WTC11 (cell line): Measurements from ENCODE around the gene CA5A.
"Not testable (repeated sequence)": the region's sequence is repeated elsewhere in the genome, so short reads cannot be mapped to it uniquely, and the experiment has no call there.

Experiments
- CREM ChIP-seq: sonication (generic); formaldehyde crosslinking; IDR thresholded peaks from 2 replicates; pipeline ENCODE4 v1.8.1; 2022; ENCODE audit warnings: mild to moderate bottlenecking, missing genetic modification reagents, moderate library complexity
- NR1H2 ChIP-seq: sonication (generic); formaldehyde crosslinking; IDR thresholded peaks from 2 replicates; pipeline ENCODE4 v1.9.0; 2021; ENCODE audit warnings: mild to moderate bottlenecking, moderate library complexity, missing genetic modification reagents
- NR3C1 ChIP-seq: sonication (generic); formaldehyde crosslinking; conservative IDR thresholded peaks from 2 replicates; pipeline ENCODE4 v1.8.1; 2023; ENCODE audit warnings: low read depth, mild to moderate bottlenecking, missing genetic modification reagents
- TEAD4 ChIP-seq: sonication (generic); formaldehyde crosslinking; IDR thresholded peaks from 2 replicates; pipeline ENCODE4 v1.8.0; 2022; ENCODE audit warnings: mild to moderate bottlenecking, missing genetic modification reagents
- ZNF219 ChIP-seq: sonication (generic); formaldehyde crosslinking; IDR thresholded peaks from 2 replicates; pipeline ENCODE4 v1.8.0; 2023; ENCODE audit warnings: missing genetic modification reagents, mild to moderate bottlenecking, borderline replicate concordance
- ZNF416 ChIP-seq: fragments of 250-450 bp; sonication (Bioruptor Pico); IDR thresholded peaks from 2 replicates; pipeline ENCODE4 v1.9.0; 2021; ENCODE audit warnings: mild to moderate bottlenecking, inconsistent platforms
- TF ChIP-seq, protein P1 (sequence below): fragments of 200-600 bp; IDR thresholded peaks from 2 replicates; pipeline ENCODE4 v1.8.0; 2022; ENCODE audit warnings: antibody characterized with exemption
- TF ChIP-seq, protein P2 (sequence below): sonication (generic); formaldehyde crosslinking; IDR thresholded peaks from 2 replicates; pipeline ENCODE4 v1.8.1; 2023; ENCODE audit warnings: mild to moderate bottlenecking, missing genetic modification reagents
- TF ChIP-seq, protein P3 (sequence below): sonication (generic); formaldehyde crosslinking; IDR thresholded peaks from 2 replicates; pipeline ENCODE4 v1.8.0; 2022; ENCODE audit warnings: mild to moderate bottlenecking, missing genetic modification reagents

DNA sequence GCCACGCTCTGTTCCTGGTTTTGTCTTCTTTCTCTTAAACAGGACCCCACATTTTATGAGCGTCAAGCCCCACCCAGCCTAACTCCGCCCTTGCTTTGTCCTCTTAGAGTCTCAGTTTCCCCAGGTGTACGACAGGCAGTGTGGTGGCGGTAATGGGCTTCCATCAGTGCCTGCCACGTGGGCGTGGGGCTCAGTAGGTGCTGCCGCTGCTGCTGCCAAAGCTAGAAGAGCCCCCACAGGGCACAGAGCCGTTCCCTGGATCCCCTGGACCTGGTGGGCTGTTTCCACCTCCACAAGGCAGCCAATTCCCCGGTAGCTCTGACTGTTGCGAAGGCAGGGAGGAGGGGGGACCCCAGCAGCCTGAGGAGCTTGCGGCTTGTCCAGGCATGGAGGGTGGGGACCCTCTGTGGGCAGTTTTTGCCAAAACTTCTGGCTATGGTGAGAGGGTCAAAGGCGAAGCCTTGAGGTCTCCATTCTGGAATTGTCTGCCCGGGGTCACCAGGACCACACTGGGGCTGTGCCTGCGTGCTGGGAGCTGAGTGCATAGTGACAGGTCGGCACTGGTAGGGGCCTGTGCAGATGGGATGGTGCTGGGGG is 39.3 kb downstream of the CA5A start:
- not testable (repeated sequence) for TF ChIP-seq ZNF219, ZNF416, CREM, NR1H2, TEAD4, NR3C1 (CRISPR knock-in tag)
- TF ChIP-seq, protein P1, sequence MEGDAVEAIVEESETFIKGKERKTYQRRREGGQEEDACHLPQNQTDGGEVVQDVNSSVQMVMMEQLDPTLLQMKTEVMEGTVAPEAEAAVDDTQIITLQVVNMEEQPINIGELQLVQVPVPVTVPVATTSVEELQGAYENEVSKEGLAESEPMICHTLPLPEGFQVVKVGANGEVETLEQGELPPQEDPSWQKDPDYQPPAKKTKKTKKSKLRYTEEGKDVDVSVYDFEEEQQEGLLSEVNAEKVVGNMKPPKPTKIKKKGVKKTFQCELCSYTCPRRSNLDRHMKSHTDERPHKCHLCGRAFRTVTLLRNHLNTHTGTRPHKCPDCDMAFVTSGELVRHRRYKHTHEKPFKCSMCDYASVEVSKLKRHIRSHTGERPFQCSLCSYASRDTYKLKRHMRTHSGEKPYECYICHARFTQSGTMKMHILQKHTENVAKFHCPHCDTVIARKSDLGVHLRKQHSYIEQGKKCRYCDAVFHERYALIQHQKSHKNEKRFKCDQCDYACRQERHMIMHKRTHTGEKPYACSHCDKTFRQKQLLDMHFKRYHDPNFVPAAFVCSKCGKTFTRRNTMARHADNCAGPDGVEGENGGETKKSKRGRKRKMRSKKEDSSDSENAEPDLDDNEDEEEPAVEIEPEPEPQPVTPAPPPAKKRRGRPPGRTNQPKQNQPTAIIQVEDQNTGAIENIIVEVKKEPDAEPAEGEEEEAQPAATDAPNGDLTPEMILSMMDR = not testable (repeated sequence)
- TF ChIP-seq, protein P2, sequence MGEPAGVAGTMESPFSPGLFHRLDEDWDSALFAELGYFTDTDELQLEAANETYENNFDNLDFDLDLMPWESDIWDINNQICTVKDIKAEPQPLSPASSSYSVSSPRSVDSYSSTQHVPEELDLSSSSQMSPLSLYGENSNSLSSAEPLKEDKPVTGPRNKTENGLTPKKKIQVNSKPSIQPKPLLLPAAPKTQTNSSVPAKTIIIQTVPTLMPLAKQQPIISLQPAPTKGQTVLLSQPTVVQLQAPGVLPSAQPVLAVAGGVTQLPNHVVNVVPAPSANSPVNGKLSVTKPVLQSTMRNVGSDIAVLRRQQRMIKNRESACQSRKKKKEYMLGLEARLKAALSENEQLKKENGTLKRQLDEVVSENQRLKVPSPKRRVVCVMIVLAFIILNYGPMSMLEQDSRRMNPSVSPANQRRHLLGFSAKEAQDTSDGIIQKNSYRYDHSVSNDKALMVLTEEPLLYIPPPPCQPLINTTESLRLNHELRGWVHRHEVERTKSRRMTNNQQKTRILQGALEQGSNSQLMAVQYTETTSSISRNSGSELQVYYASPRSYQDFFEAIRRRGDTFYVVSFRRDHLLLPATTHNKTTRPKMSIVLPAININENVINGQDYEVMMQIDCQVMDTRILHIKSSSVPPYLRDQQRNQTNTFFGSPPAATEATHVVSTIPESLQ (CRISPR knock-in tag) = not testable (repeated sequence)
- TF ChIP-seq, protein P3, sequence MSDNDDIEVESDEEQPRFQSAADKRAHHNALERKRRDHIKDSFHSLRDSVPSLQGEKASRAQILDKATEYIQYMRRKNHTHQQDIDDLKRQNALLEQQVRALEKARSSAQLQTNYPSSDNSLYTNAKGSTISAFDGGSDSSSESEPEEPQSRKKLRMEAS = not testable (repeated sequence)
